Gastroesophageal sphincter (tissue), 3 donors: ENCODE data around the gene FHIT.

ENCODE experiments used
- CTCF ChIP-seq, 4 experiments: fragments of 200-600 bp in 2 of 4; fragments of 450-650 bp in 2 of 4; sonication (generic) in 1 of 4; IDR thresholded peaks; one replicate each; pipeline ENCODE4 v1.5.1; 2017 to 2019; ENCODE audit warnings: antibody characterized with exemption in 4 of 4, mild to moderate bottlenecking in 2 of 4, moderate library complexity in 2 of 4
- EP300 ChIP-seq: sonication (generic); formaldehyde crosslinking; IDR thresholded peaks from one replicate; pipeline ENCODE4 v1.6.1; 2017; ENCODE audit warnings: antibody characterized with exemption, mild to moderate bottlenecking
- POLR2A ChIP-seq, 2 donors: fragments of 450-650 bp; IDR thresholded peaks; one replicate each; pipeline ENCODE4 v1.6.1; 2017; ENCODE audit warnings: antibody characterized with exemption in 2 of 2, mild to moderate bottlenecking in 2 of 2, moderate library complexity in 1 of 2
- POLR2AphosphoS5 ChIP-seq: sonication (generic); formaldehyde crosslinking; IDR thresholded peaks from one replicate; pipeline ENCODE4 v1.6.1; 2017; ENCODE audit warnings: antibody characterized with exemption

GRCh38 chr3:60056404-60056803, 1194.8 kb downstream of the FHIT start:
- TF ChIP-seq POLR2A (IDR thresholded peaks at IDR 0.05), result no peak
- no peak for TF ChIP-seq CTCF (IDR thresholded peaks at IDR 0.05)
- TF ChIP-seq POLR2AphosphoS5, result no peak
- TF ChIP-seq EP300, result no peak
